Psoas muscle (tissue), 8 donors: ENCODE results near the gene KDM2A. TPM values are rescaled to one million over a fixed set of nuclear protein-coding genes. Genes with fewer than 3 reads are reported as not detected.

ENCODE experiments used
- ATAC-seq, 4 donors: fragments of 200-7000 bp; cut with Tn5 transposase; one replicate each; pipeline ENCODE4 v1.9.1; 2020; ENCODE audit warnings: moderate library complexity in 3 of 4, mild to moderate bottlenecking in 2 of 4
- DNase-seq, 2 donors: peaks; one replicate each; pipeline ENCODE4 v3.0.0-alpha.2; 2020
- H3K27ac ChIP-seq: fragments of 200-600 bp; one replicate; pipeline ENCODE4 v1.8.0; 2022
- H3K27me3 ChIP-seq, 3 donors: fragments of 200-600 bp in 1 of 3; one replicate each; pipeline versions ENCODE4 v1.6.1 to v1.8.0; 2013 to 2022; ENCODE audit warnings: low read length in 2 of 3, mild to moderate bottlenecking in 2 of 3, moderate library complexity in 1 of 3; ENCODE audit not compliant: insufficient read depth in 3 of 3
- H3K36me3 ChIP-seq, 2 donors: fragments of 200-600 bp in 1 of 2; one replicate each; pipeline versions ENCODE4 v1.6.1 to v1.8.0; 2013 to 2022; ENCODE audit warnings: low read depth in 1 of 2, mild to moderate bottlenecking in 1 of 2, moderate library complexity in 1 of 2; ENCODE audit not compliant: insufficient read depth in 1 of 2
- H3K4me1 ChIP-seq: fragments of 200-600 bp; one replicate; pipeline ENCODE4 v1.8.0; 2022
- H3K4me3 ChIP-seq: fragments of 200-600 bp; one replicate; pipeline ENCODE4 v1.8.0; 2022; ENCODE audit warnings: mild to moderate bottlenecking
- H3K9me3 ChIP-seq: fragments of 200-600 bp; one replicate; pipeline ENCODE4 v1.8.0; 2022
- CTCF ChIP-seq: fragments of 200-600 bp; IDR thresholded peaks from one replicate; pipeline ENCODE4 v1.8.0; 2022; ENCODE audit warnings: antibody characterized with exemption
- WGBS, 3 donors: extraction: QIAGEN DNeasy Blood & Tissue Kit; methylation state at CpG; one replicate each; pipeline versions ENCODE4 v1.1.6 to v1.1.7; 2013; 5-methylcytosine and 5-hydroxymethylcytosine counted together
- intact Hi-C, 2 donors: fragments of 100-400 bp; cut with DNase I; formaldehyde crosslinking; loops; one replicate each; pipeline versions ENCODE4 v1.11.0 to v1.14.2; 2022
- polyA plus RNA-seq, 3 donors: library from polyadenylated mRNA; stranded (reverse); fragments of 200-250 nt; gene quantifications; one replicate each; pipeline ENCODE4 v1.2.3, GENCODE V29; 2013
- total RNA-seq, 4 donors: library from RNA; stranded (reverse); fragmentation: NEBNext Ultra II Directional in 2 of 4; extraction: Animal tissue kit (Norgen Biotek cat#: 25700) in 2 of 4; gene quantifications; one replicate each; pipeline versions ENCODE4 v1.2.1 to v1.2.4, GENCODE V29; 2021 to 2023
- donor health status: healthy with polysubstance abuse.
- donor health status: DM: no; HTN: no; CAD: no; lungs with moderate emphysema.
- donor health status: Bipolar disorder and iron deficiency.
- donor health status: healthy.
- donor health status: DM: yes; HTN: yes; CAD: no.
- donor health status: DM: no; HTN: no; CAD: no.
- donor health status: DM: no; HTN: no; CAD: no.
- donor health status: DM: yes; HTN: yes; CAD: no.

Gene KDM2A
- total and polyA plus RNA-seq, 7 donors, result 26.6 to 67.9 (median 52.4) TPM

- intact Hi-C loops, result loop anchor here in 1 of 2 donors (5.0 kb wide), 1 partner anchor 59 kb away; the partner anchor contains the start of gene RHOD
- peak overlapping the region; percentile 99 for H3K27ac ChIP-seq
These were observed 2.3 kb upstream of the KDM2A start for GRCh38 chr11:67116758-67117105.

GRCh38 chr11:67117176-67117575 is 1.9 kb upstream of the KDM2A start:
- peak overlapping the region; percentile 77 for H3K4me3 ChIP-seq
- peak overlapping the region; percentile 99 for H3K27ac ChIP-seq
- intact Hi-C loops, result loop anchor here in 1 of 2 donors (5.0 kb wide), 1 partner anchor 60 kb away; the partner anchor contains the start of gene RHOD
- DNase-seq (no peak), ATAC-seq (no peak)
- TF ChIP-seq CTCF, result no peak
- no peaks in the 10 kb centered on the region for H3K36me3 ChIP-seq
- 80 to 91% (median 82%) methylated on average over 7 of the region's 7 CpGs for WGBS, 3 donors
- H3K4me1 ChIP-seq, result peaks cover 16% of the 10 kb centered on the region
- no peaks in the 10 kb centered on the region for H3K27me3 ChIP-seq
- H3K9me3 ChIP-seq, result no peaks in the 10 kb centered on the region

More at GRCh38 chr11:67116758-67117105, 2.3 kb upstream of the KDM2A start:
- Histone ChIP-seq H3K9me3 (no peaks in the 10 kb centered on the region), H3K4me1 (peaks cover 15% of the 10 kb centered on the region), H3K27me3 (no peaks in the 10 kb centered on the region), H3K36me3 (no peaks in the 10 kb centered on the region), H3K4me3 (peak overlapping the region; percentile 77)
- DNase-seq, result no peak
- ATAC-seq, result no peak
- TF ChIP-seq CTCF, result no peak
- 81 to 84% (median 83%) methylated on average over 3 of the region's 3 CpGs for WGBS, 3 donors

GRCh38 chr11:67117672-67118180 is 1.3 kb upstream of the KDM2A start:
- Histone ChIP-seq H3K4me1 (peaks cover 22% of the 10 kb centered on the region), H3K9me3 (no peaks in the 10 kb centered on the region), H3K36me3 (no peaks in the 10 kb centered on the region), H3K4me3 (peak overlapping the region; percentile 77), H3K27me3 (no peaks in the 10 kb centered on the region), H3K27ac (peak overlapping the region; percentile 99)
- DNase-seq (peak; percentile 41 to 70), ATAC-seq (peak in 1 of 4 donors; percentile 15)
- intact Hi-C loops, result loop anchor here in 1 of 2 donors (5.0 kb wide), 1 partner anchor 60 kb away; the partner anchor contains the start of gene RHOD
- no peak for TF ChIP-seq CTCF
- 8 to 18% (median 17%) methylated on average over 41 to 65 of the region's 65 CpGs for WGBS, 3 donors

GRCh38 chr11:67118181-67118766 is 789 bp upstream of the KDM2A start:
- peak in 3 of 4 donors; percentile 21 to 43 (median 30) for ATAC-seq
- Histone ChIP-seq H3K4me1 (peaks cover 27% of the 10 kb centered on the region), H3K4me3 (peak overlapping the region; percentile 77), H3K9me3 (no peaks in the 10 kb centered on the region), H3K36me3 (no peaks in the 10 kb centered on the region), H3K27me3 (no peaks in the 10 kb centered on the region), H3K27ac (peak overlapping the region; percentile 99)
- intact Hi-C loops, result loop anchor here in 1 of 2 donors (5.0 kb wide), 1 partner anchor 61 kb away; the partner anchor contains the start of gene RHOD
- DNase-seq, result peak; percentile 48 to 76
- no peak for TF ChIP-seq CTCF
- 1 to 3% (median 2%) methylated on average over 16 to 59 of the region's 59 CpGs for WGBS, 3 donors
